ENCODE measurements around the gene KDM4B. TPM values are rescaled to one million over a fixed set of nuclear protein-coding genes. Genes with fewer than 3 reads are reported as not detected.

KDM4B gene
- total RNA-seq, 1 experiment from 2014 or later, result 43.7 TPM

DNA sequence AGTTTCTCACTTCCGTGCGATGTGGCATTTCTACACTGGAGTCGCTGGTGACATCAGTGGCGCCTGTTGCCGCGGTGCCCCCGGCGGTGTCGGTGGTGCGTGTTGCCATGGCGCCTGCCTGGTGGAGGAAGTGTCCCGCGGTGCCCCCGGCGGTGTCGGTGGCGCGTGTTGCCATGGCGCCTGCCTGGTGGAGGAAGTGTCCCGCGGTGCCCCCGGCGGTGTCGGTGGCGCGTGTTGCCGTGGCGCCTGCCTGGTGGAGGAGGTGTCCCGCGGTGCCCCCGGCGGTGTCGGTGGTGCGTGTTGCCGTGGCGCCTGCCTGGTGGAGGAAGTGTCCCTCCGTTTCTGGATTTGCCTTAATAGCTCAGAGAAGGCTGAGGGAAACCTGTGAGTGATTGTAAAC is 127.6 kb downstream of the KDM4B start:
- WGBS (ENCODE audit: extremely low coverage, insufficient read length, low lambda C conversion rate), result no CpG with 5 or more reads among the region's 37 CpGs
- Histone ChIP-seq H4K5ac (ENCODE audit: insufficient read length, low read depth, low read length) (no peak overlapping the region), H3K23me2 (ENCODE audit: insufficient read length, low read depth, low read length, poor library complexity, severe bottlenecking) (no peaks in the 10 kb centered on the region), H3T11ph (ENCODE audit: low read length) (no peak overlapping the region), H2AK5ac (ENCODE audit: insufficient read length, low read length) (no peak overlapping the region), H4K20me1 (ENCODE audit: control insufficient read depth, insufficient read depth, insufficient read length) (no peaks in the 10 kb centered on the region), H3K14ac (ENCODE audit: insufficient read depth, low read length) (no peak overlapping the region), H4K8ac (replicated peaks; ENCODE audit: insufficient read length, low read depth, low read length) (no peak overlapping the region), H3K27ac (ENCODE audit: insufficient read length, low read depth, low read length) (no peak overlapping the region), H3K27me3 (ENCODE audit: insufficient read depth, low read length) (no peaks in the 10 kb centered on the region), H2BK12ac (ENCODE audit: insufficient read length, low read depth, low read length) (no peak overlapping the region), H3K18ac (ENCODE audit: insufficient read length, low read depth, low read length) (no peak overlapping the region), H3K4me1 (ENCODE audit: insufficient read depth, low read length) (no peaks in the 10 kb centered on the region), H2BK15ac (ENCODE audit: low read depth, low read length) (no peak overlapping the region), H3K9me3 (ENCODE audit: control insufficient read depth, low read depth, low read length) (peaks cover 8% of the 10 kb centered on the region), H3K79me2 (ENCODE audit: insufficient read depth, low read length) (no peaks in the 10 kb centered on the region), H3K4me2 (ENCODE audit: insufficient read depth, insufficient read length, low read length) (no peak overlapping the region), H2BK20ac (ENCODE audit: low read depth, low read length, poor library complexity, severe bottlenecking) (no peak overlapping the region), H3K4ac (ENCODE audit: low read depth, low read length) (no peak overlapping the region), H3K79me1 (ENCODE audit: insufficient read depth, low read depth, low read length, poor library complexity, severe bottlenecking) (no peaks in the 10 kb centered on the region), H2AFZ (ENCODE audit: low read length) (no peak overlapping the region), H4K91ac (ENCODE audit: insufficient read length, low read depth, low read length) (no peak overlapping the region), H2BK5ac (ENCODE audit: insufficient read length, low read length) (no peak overlapping the region), H2BK120ac (ENCODE audit: low read depth, low read length, poor library complexity, severe bottlenecking) (no peak overlapping the region), H3K56ac (ENCODE audit: insufficient read length, low read depth, low read length) (no peak overlapping the region), H3K23ac (ENCODE audit: insufficient read length, low read depth, low read length) (no peak overlapping the region), H3K9ac (ENCODE audit: extremely low read depth, insufficient read length, low read length) (no peak overlapping the region)
- H3K27ac Mint-ChIP-seq, result no peak overlapping the region
- H3K9me3 Mint-ChIP-seq, result peaks cover 23 to 25% of the 10 kb centered on the region in 2 experiments
- peaks cover 7 to 23% of the 10 kb centered on the region in 2 experiments for H3K4me1 Mint-ChIP-seq
- H3K36me3 Mint-ChIP-seq (ENCODE audit: insufficient read depth in 1 of 3, low read depth in 3 of 3), result peaks cover 35 to 46% (median 45%) of the 10 kb centered on the region in 3 experiments
- TF ChIP-seq, protein P1, sequence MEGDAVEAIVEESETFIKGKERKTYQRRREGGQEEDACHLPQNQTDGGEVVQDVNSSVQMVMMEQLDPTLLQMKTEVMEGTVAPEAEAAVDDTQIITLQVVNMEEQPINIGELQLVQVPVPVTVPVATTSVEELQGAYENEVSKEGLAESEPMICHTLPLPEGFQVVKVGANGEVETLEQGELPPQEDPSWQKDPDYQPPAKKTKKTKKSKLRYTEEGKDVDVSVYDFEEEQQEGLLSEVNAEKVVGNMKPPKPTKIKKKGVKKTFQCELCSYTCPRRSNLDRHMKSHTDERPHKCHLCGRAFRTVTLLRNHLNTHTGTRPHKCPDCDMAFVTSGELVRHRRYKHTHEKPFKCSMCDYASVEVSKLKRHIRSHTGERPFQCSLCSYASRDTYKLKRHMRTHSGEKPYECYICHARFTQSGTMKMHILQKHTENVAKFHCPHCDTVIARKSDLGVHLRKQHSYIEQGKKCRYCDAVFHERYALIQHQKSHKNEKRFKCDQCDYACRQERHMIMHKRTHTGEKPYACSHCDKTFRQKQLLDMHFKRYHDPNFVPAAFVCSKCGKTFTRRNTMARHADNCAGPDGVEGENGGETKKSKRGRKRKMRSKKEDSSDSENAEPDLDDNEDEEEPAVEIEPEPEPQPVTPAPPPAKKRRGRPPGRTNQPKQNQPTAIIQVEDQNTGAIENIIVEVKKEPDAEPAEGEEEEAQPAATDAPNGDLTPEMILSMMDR (conservative IDR thresholded peaks at IDR 0.05), result no peak
- no peak for DNase-seq
- no peaks in the 10 kb centered on the region for H3K27me3 Mint-ChIP-seq (ENCODE audit: low read depth)
- H3K4me3 Mint-ChIP-seq, result no peak overlapping the region
